Right hindlimb (tissue), 1 donor: ENCODE results near the gene YPEL3.
A peak's percentile ranks its signal among the peaks of the same experiment; 100 is the strongest.
"Not testable (repeated sequence)": the region's sequence is repeated elsewhere in the genome, so short reads cannot be mapped to it uniquely, and the experiment has no call there.

Experiments used
- DNase-seq: peaks from one replicate; pipeline ENCODE4 v3.0.0-alpha.2; 2018

YPEL3 gene

GRCh38 chr16:30116291-30117207, 20.5 kb upstream of the YPEL3 start:
- DNase-seq = no peak

GRCh38 chr16:30115238-30115637, 19.2 kb upstream of the YPEL3 start:
- DNase-seq = no peak

GRCh38 chr16:30114833-30115232, 18.8 kb upstream of the YPEL3 start:
- DNase-seq = not testable (repeated sequence)

- DNase-seq = no peak
Observed at GRCh38 chr16:30114411-30114810, 18.4 kb upstream of the YPEL3 start.

- no peak for DNase-seq
Observed at GRCh38 chr16:30113711-30114333, 17.8 kb upstream of the YPEL3 start.

- no peak for DNase-seq
Observed at GRCh38 chr16:30113031-30113710, 17.2 kb upstream of the YPEL3 start, which contains the start of gene GDPD3. Gene GDPD3 (minus strand): TSS chr16:30113537. CDS start chr16:30113478, 59 bp downstream.

GRCh38 chr16:30112197-30113030, 16.4 kb upstream of the YPEL3 start:
- peak; percentile 44 for DNase-seq

GRCh38 chr16:30110661-30111060, 14.6 kb upstream of the YPEL3 start:
- no peak for DNase-seq

- no peak for DNase-seq
Observed at GRCh38 chr16:30108059-30108850, 12.2 kb upstream of the YPEL3 start.

GRCh38 chr16:30104492-30104891, 8.5 kb upstream of the YPEL3 start:
- DNase-seq = no peak

GRCh38 chr16:30104090-30104489, 8.1 kb upstream of the YPEL3 start:
- DNase-seq = no peak

- no peak for DNase-seq
Observed at GRCh38 chr16:30096862-30097563, 1.0 kb upstream of the YPEL3 start.

GRCh38 chr16:30095166-30096078, 591 bp downstream of the YPEL3 start:
- DNase-seq = no peak

- no peak for DNase-seq
Observed at GRCh38 chr16:30094541-30095165, 1.4 kb downstream of the YPEL3 start.

GRCh38 chr16:30092373-30093010, 3.5 kb downstream of the YPEL3 start:
- peak; percentile 72 for DNase-seq

GRCh38 chr16:30091474-30092372, 4.3 kb downstream of the YPEL3 start, which contains the start of gene TBX6:
Gene TBX6 (minus strand): TSS chr16:30091924. CDS start chr16:30091193, 731 bp downstream.
- DNase-seq = peak; percentile 94

- no peak for DNase-seq
Observed at GRCh38 chr16:30090610-30091331, 5.2 kb downstream of the YPEL3 start.
